SK-N-MC (cell line): ENCODE data around the gene SAPCD1.
A peak's percentile ranks its signal among the peaks of the same experiment; 100 is the strongest.

Experiments
- DNase-seq: peaks from one replicate; pipeline ENCODE4 v3.0.0-alpha.2; 2011; ENCODE audit warnings: low read depth, low spot score
- H3K27ac ChIP-seq: fragments of 200-600 bp; sonication (generic); 2 replicates; pipeline ENCODE4 v1.5.1; 2016; ENCODE audit warnings: mixed run types
- H3K36me3 ChIP-seq: fragments of 200-600 bp; sonication (generic); 2 replicates; pipeline ENCODE4 v1.6.1; 2017; ENCODE audit warnings: antibody characterized with exemption, low read length, mixed read lengths; ENCODE audit not compliant: insufficient read depth
- H3K4me3 ChIP-seq: fragments of 200-600 bp; sonication (generic); 2 replicates; pipeline ENCODE4 v1.5.1; 2016
- H3K9ac ChIP-seq: fragments of 200-600 bp; sonication (generic); 2 replicates; pipeline ENCODE4 v1.8.0; 2017; ENCODE audit warnings: mixed run types, mixed read lengths; ENCODE audit not compliant: insufficient read length
- H3K9me3 ChIP-seq: fragments of 200-600 bp; sonication (generic); 2 replicates; pipeline ENCODE4 v1.6.1; 2017; ENCODE audit warnings: low read depth, mild to moderate bottlenecking, antibody characterized with exemption, low read length, moderate library complexity, mixed read lengths
- EZH2 ChIP-seq: fragments of 200-600 bp; sonication (generic); IDR thresholded peaks from one replicate; pipeline ENCODE4 v1.6.1; 2017; ENCODE audit warnings: antibody characterized with exemption
- FOXP2 ChIP-seq: optimal IDR thresholded peaks from 2 replicates; pipeline ENCODE3; 2011; ENCODE audit warnings: mild to moderate bottlenecking, moderate library complexity; ENCODE audit not compliant: insufficient read depth; ENCODE audit errors: extremely low read length, control extremely low read depth
- POLR2AphosphoS5 ChIP-seq: IDR thresholded peaks from 2 replicates; pipeline ENCODE4 v1.6.1; 2012; ENCODE audit warnings: mild to moderate bottlenecking, low read depth, low read length, borderline replicate concordance

SAPCD1 gene

DNA sequence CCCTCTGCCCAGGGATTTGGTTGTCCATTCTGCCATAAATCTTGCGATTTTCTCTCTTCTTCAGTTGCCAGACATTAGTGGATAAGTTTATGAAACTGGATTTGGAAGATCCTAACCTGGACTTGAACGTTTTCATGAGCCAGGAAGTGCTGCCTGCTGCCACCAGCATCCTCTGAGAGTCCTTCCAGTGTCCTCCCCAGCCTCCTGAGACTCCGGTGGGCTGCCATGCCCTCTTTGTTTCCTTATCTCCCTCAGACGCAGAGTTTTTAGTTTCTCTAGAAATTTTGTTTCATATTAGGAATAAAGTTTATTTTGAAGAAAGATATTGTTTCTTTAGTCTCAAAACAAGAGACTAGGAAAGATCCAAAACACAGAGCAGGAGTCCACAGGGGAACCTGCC, at the start of gene SAPCD1:
TSS of gene SAPCD1 (plus strand) at position 301 of the 400 bp plus-strand sequence. CDS start 399 bp downstream, outside the sequence.
- Histone ChIP-seq H3K9ac (no peak within 1 kb of the TSS), H3K27ac (peak within 1 kb of the TSS; percentile 1; the same call in 1 of the 2 replicates), H3K9me3 (no peaks in the 10 kb centered on the region), H3K4me3 (no peak within 1 kb of the TSS), H3K36me3 (peaks cover 55% of the 10 kb centered on the region)
- DNase-seq, result no peak
- no peak for TF ChIP-seq FOXP2
- TF ChIP-seq POLR2AphosphoS5, result no peak
- no peak for TF ChIP-seq EZH2

DNA sequence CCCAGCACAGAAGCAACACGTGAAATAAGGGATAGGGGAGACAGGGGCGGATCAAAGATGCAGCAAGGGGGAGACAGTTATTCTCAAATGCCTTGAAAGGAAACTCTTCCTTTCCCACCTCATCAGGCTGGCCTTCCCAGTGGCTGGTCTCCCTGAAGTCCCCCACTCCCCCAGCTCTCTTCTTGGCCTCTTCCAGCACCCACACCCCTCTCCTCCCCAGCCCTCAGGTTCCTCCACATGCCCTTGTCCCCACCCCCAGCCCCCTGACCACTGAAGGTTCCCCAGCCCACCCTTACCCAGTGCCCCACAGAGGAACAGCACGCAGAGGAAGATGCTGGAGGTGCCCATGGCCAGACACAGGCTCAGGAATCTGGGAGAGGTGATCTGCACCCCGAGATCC, 49.0 kb upstream of the SAPCD1 start:
- Histone ChIP-seq H3K36me3 (no peaks in the 10 kb centered on the region), H3K27ac (peak overlapping the region; percentile 86), H3K4me3 (peak overlapping the region; percentile 37), H3K9me3 (no peaks in the 10 kb centered on the region), H3K9ac (peak overlapping the region; percentile 71)
- TF ChIP-seq POLR2AphosphoS5 (no peak), EZH2 (no peak), FOXP2 (no peak)
- no peak for DNase-seq

DNA sequence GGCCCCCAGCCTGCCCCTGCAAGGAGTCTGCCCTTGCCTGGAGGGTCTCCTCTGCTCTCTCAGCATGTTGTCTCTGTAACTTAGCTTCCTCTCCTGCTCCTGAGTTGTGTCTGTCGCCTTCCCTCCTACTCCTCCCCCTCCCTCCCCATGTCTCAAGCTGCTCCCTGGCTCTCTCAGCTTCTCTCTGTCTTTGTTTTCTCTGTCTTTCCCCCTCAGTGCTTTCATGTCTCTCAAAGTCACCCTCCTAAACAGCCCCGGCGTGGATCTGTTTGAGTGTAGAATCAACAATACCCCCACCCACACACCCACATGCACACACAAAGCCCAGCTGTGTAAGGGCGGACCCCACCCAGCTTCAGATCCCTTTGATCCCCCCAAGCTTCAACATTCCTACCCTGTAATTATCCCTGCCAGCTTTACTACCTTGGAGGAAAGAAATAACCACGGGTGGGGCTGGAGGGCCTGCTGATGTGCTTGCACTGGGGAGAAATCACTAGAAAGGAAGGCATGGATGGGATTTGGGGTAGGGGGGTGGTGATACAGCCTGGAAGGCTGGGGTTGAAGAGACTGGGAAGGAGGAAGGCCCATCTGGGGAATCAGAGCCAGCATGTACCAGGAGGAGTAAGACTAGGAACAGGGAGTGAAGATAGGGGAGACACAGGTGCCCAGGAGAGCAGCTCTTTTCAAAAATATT, 48.3 kb upstream of the SAPCD1 start:
- TF ChIP-seq EZH2 (no peak), POLR2AphosphoS5 (no peak), FOXP2 (no peak)
- DNase-seq, result no peak
- peak overlapping the region; percentile 37 for H3K4me3 ChIP-seq
- H3K9me3 ChIP-seq, result no peaks in the 10 kb centered on the region
- H3K9ac ChIP-seq, result peak overlapping the region; percentile 71
- peak overlapping the region; percentile 86 for H3K27ac ChIP-seq
- no peaks in the 10 kb centered on the region for H3K36me3 ChIP-seq

DNA sequence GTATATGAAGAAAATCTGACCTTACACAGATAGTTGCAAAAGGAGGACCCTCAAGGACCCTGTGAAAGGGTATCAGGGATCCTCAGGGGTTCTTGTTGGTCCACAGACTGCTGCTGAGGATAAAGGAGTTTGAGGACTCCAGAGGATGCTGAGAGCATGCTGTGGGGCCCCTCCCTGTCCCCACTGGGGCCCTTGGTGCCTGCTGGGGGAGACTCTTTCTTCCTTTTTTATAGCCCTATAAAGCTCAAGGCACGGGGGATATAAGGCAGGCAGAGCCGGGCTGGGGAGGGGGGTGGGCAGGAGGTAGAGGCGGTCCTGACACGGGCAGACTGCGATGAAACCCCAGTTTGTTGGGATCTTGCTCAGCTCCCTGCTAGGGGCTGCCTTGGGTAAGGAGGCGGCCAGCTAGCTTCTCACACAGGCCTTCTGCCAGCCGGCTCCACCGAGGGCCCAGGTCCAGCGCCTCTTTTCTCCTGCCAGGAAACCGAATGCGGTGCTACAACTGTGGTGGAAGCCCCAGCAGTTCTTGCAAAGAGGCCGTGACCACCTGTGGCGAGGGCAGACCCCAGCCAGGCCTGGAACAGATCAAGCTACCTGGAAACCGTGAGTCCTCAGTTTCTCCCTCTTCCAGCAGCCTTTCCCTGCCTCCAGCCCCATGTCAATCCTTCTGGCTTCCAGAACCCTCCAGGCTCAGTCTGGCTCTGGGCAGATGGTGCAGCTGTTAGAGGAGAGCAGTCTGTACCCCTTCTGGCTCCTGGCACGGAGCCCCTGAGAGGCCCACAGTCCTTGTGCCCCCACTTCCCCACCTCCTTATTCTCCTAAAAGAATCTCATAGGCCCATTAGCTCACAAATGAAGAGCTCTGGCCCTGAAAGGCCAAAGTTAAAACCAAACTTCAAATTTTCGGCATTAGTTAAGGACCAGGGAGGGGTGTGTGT, 47.2 kb upstream of the SAPCD1 start, which contains the start of gene LY6G6D:
TSS of gene LY6G6D (plus strand) at position 327 of the 937 bp plus-strand sequence. CDS start at position 335, 8 bp downstream.
- no peak for DNase-seq
- Histone ChIP-seq H3K4me3 (peak within 1 kb of the TSS; percentile 37), H3K27ac (peak within 1 kb of the TSS; percentile 86), H3K9me3 (no peaks in the 10 kb centered on the region), H3K36me3 (no peaks in the 10 kb centered on the region), H3K9ac (peak within 1 kb of the TSS; percentile 71)
- TF ChIP-seq POLR2AphosphoS5 (no peak), FOXP2 (no peak), EZH2 (no peak)

DNA sequence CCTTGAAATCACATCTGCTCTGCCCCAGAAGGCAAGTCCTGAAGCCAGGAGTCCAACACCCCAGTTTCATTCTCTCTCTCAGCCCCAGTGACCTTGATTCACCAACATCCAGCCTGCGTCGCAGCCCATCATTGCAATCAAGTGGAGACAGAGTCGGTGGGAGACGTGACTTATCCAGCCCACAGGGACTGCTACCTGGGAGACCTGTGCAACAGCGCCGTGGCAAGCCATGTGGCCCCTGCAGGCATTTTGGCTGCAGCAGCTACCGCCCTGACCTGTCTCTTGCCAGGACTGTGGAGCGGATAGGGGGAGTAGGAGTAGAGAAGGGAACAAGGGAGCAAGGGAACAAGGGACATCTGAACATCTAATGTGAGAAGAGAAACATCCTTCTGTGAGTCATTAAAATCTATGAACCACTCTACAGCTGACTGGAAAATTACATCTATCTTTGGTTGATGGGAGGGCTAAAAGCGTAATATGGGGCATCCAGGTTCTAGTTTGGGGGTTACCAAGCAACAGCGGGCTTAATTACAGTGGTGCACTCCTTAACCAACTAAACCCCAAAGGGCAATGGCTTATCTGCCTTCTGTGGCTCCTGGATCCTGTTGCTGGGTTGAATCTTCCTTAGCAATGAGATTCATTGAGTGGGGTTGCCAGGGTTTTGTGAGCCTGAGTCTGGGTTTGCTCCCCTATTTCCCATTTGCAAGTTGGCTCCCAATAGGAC, 44.8 kb upstream of the SAPCD1 start:
- Histone ChIP-seq H3K36me3 (no peaks in the 10 kb centered on the region), H3K9me3 (no peaks in the 10 kb centered on the region), H3K9ac (no peak overlapping the region), H3K27ac (no peak overlapping the region), H3K4me3 (no peak overlapping the region)
- no peak for TF ChIP-seq FOXP2
- no peak for TF ChIP-seq EZH2
- no peak for TF ChIP-seq POLR2AphosphoS5
- no peak for DNase-seq

DNA sequence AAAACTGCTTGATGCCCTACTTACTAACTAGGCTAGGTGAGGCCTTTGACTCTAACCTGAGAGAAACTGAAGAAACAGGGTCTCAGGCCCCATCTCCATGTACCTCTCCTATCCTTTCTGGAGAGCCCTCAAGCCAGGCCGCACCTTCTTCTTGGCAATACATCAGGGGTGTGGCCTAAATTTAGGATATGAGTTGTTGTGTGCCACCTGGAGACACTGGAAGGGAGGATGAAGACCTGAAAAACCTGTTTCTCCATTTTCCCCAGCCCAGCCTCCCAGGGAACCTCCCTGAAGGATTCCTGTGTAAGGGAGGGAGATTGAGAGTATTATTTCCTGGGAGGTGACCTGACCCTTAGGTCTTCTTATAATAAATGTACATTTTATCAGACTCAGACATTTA, 44.2 kb upstream of the SAPCD1 start:
- Histone ChIP-seq H3K4me3 (no peak overlapping the region), H3K27ac (no peak overlapping the region), H3K9me3 (no peaks in the 10 kb centered on the region), H3K9ac (no peak overlapping the region), H3K36me3 (no peaks in the 10 kb centered on the region)
- DNase-seq, result no peak
- TF ChIP-seq POLR2AphosphoS5 (no peak), FOXP2 (no peak), EZH2 (no peak)

DNA sequence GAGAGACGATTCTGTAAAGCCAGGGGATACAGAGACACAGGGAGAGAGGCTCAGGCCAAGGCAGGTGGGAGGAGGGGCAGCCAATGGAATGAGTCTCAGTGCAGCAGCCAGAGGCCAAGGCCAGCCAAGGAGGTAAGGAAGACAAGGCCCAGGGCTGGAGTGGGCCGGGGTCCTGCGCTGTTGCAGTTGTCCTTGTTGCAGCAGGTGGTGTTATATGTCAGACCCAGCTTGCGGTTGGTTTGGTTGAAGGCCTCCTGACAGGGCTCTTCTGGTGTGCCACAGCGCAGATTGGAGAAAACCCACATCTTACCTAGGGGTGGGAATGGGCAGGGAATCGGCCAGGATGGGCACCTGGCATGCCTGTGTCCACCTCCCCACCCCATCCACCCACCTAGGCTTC, 43.5 kb upstream of the SAPCD1 start:
- TF ChIP-seq EZH2, result no peak
- TF ChIP-seq POLR2AphosphoS5, result no peak
- Histone ChIP-seq H3K36me3 (no peaks in the 10 kb centered on the region), H3K27ac (no peak overlapping the region), H3K4me3 (no peak overlapping the region), H3K9me3 (no peaks in the 10 kb centered on the region), H3K9ac (no peak overlapping the region)
- DNase-seq, result no peak

DNA sequence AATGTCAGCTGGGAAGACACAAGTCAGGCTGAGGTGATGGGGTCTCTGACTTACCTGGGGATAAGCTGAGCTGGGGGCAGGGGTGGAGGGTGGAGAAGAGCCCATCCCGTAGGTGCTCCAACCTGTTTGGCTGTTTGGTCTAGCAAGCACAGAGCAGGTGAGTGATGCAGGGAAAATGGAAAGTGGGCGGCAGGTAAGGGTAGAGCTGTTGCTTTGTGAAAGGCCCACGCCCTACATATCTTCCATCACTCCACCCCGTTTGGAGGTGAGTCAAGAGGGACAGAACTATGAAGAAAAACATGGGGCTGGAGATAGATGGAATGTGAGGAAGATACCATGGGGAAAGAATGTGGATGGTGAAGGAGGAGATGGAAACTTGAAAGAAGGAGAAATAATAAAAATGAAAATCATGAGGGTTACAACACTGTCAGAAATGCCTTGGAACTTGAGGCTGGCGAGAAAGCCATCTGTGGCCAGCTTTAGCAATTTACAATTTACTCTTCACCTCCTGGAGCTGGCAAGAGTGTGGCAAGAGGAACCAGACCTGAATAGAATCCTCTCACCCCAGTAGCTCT, 42.2 kb upstream of the SAPCD1 start:
- Histone ChIP-seq H3K9me3 (no peaks in the 10 kb centered on the region), H3K9ac (no peak overlapping the region), H3K27ac (no peak overlapping the region), H3K4me3 (no peak overlapping the region), H3K36me3 (no peaks in the 10 kb centered on the region)
- DNase-seq, result no peak
- TF ChIP-seq POLR2AphosphoS5 (no peak), EZH2 (no peak), FOXP2 (no peak)
